IPS-20b (cell line): ENCODE results near the gene PGLYRP1.

Experiments used
- H3K27ac ChIP-seq: one replicate; pipeline ENCODE4 v1.5.1; 2013; ENCODE audit warnings: low read length
- H3K27me3 ChIP-seq: 2 replicates; pipeline ENCODE4 v1.6.1; 2013; ENCODE audit warnings: mild to moderate bottlenecking, low read length, inconsistent platforms; ENCODE audit not compliant: insufficient read depth
- H3K36me3 ChIP-seq: 2 replicates; pipeline ENCODE4 v1.6.1; 2013; ENCODE audit warnings: low read depth, mild to moderate bottlenecking, inconsistent platforms, low read length, moderate library complexity; ENCODE audit not compliant: insufficient read depth
- H3K4me1 ChIP-seq: 2 replicates; pipeline ENCODE4 v1.6.1; 2013; ENCODE audit warnings: mild to moderate bottlenecking, control low read depth, inconsistent platforms, low read length, moderate library complexity; ENCODE audit not compliant: insufficient read depth
- H3K4me3 ChIP-seq: 2 replicates; pipeline ENCODE4 v1.5.1; 2013; ENCODE audit warnings: mild to moderate bottlenecking, low read length, inconsistent platforms
- H3K9ac ChIP-seq: 2 replicates; pipeline ENCODE4 v1.6.1; 2013; ENCODE audit warnings: low read depth, mild to moderate bottlenecking, inconsistent platforms, low read length, moderate library complexity
- H3K9me3 ChIP-seq: 2 replicates; pipeline ENCODE4 v1.6.1; 2013; ENCODE audit warnings: mild to moderate bottlenecking, low read depth, low read length, inconsistent platforms; ENCODE audit not compliant: insufficient read depth

PGLYRP1 gene

GRCh38 chr19:46030812-46031550 is 8.1 kb upstream of the PGLYRP1 start:
- H3K9ac ChIP-seq, result no peak overlapping the region
- H3K4me1 ChIP-seq, result no peaks in the 10 kb centered on the region
- no peaks in the 10 kb centered on the region for H3K9me3 ChIP-seq
- H3K27ac ChIP-seq, result no peak overlapping the region
- no peaks in the 10 kb centered on the region for H3K36me3 ChIP-seq
- no peaks in the 10 kb centered on the region for H3K27me3 ChIP-seq
- no peak overlapping the region for H3K4me3 ChIP-seq

DNA sequence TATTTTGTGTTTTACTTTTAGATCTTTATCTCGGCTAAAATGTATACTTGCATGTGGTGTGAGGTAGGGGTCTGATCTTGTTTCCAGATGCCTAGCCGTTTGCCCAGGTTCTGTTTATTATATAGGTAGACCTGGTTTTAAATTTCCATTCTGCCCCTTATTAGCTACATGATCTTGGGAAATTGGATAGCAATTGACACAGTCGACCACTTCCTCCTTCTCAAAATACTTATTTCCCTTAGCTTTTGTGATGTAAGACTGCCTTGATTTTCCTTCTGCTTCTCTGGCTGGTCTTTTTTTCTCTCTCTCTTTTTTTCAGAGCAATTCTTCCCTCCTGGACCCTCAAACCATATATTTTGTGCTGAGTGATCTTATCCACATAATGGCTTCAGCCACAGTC is 3.0 kb upstream of the PGLYRP1 start:
- no peaks in the 10 kb centered on the region for H3K36me3 ChIP-seq
- H3K4me3 ChIP-seq, result no peak overlapping the region
- H3K9me3 ChIP-seq, result no peaks in the 10 kb centered on the region; the same call in 1 of the 2 replicates
- H3K9ac ChIP-seq, result no peak overlapping the region
- no peaks in the 10 kb centered on the region; the same call in 1 of the 2 replicates for H3K4me1 ChIP-seq
- no peak overlapping the region for H3K27ac ChIP-seq
- no peaks in the 10 kb centered on the region for H3K27me3 ChIP-seq

DNA sequence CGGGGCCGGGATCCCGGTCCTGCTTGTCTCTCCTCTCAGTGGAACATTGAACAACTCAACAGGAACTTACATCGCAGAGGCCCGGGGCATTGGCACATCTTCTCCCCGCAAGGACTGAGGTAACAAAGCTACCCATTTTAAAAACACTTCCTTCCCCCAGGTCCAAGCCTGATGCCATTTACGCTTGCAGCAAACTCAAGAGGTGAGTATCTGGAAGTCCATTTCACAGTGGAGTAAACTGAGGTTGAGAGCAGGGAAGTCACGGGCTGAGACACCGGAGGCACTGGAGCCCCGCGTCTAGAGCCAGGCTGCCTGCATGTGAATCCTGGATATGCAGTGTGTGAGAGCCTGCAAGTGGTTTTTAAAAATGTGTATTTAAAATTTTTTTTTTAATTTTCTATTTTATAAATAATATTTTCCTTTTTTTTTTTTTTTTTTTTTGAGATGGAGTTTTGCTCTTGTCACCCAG is 492 bp upstream of the PGLYRP1 start:
- no peak overlapping the region for H3K9ac ChIP-seq
- no peak overlapping the region for H3K27ac ChIP-seq
- H3K4me1 ChIP-seq, result no peaks in the 10 kb centered on the region; the same call in 1 of the 2 replicates
- no peak overlapping the region for H3K4me3 ChIP-seq
- no peaks in the 10 kb centered on the region for H3K36me3 ChIP-seq
- H3K27me3 ChIP-seq, result no peaks in the 10 kb centered on the region
- H3K9me3 ChIP-seq, result no peaks in the 10 kb centered on the region; the same call in 1 of the 2 replicates

GRCh38 chr19:46022061-46022430 is 807 bp downstream of the PGLYRP1 start:
- Histone ChIP-seq H3K36me3 (no peaks in the 10 kb centered on the region; the same call in 1 of the 2 replicates), H3K27ac (no peak overlapping the region), H3K9me3 (no peaks in the 10 kb centered on the region; the same call in 1 of the 2 replicates), H3K9ac (no peak overlapping the region), H3K4me3 (no peak overlapping the region), H3K27me3 (no peaks in the 10 kb centered on the region), H3K4me1 (no peaks in the 10 kb centered on the region; the same call in 1 of the 2 replicates)

DNA sequence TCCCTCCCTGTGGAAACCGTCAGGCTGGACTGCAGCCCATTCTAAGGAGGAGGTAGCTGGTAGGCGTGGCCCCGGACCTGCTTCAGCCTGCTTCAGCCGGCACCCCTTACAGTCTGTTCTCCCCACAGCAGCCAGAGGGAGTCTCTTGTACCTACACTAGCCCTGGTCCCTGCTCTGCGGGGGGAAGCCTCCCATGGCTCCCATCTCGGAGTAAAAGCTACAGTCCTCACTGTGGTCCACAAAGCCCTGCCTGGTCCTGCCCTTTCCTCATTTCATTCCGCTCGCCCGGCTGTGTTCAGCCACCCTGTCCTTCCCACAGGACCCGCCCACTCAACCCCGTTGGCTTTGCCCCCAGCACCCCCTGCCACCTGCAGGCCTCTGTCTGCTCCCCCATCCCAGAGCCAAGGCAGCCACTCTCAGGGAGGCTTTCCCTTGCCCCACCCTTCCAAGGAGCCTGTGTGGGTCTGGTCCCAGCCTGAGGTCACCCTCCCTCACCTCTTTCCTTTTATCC is 1.3 kb downstream of the PGLYRP1 start:
- Histone ChIP-seq H3K27ac (no peak overlapping the region), H3K36me3 (no peaks in the 10 kb centered on the region; the same call in 1 of the 2 replicates), H3K27me3 (peaks cover under 1% of the 10 kb centered on the region), H3K4me1 (no peaks in the 10 kb centered on the region; the same call in 1 of the 2 replicates), H3K4me3 (no peak overlapping the region), H3K9me3 (no peaks in the 10 kb centered on the region; the same call in 1 of the 2 replicates), H3K9ac (no peak overlapping the region)

DNA sequence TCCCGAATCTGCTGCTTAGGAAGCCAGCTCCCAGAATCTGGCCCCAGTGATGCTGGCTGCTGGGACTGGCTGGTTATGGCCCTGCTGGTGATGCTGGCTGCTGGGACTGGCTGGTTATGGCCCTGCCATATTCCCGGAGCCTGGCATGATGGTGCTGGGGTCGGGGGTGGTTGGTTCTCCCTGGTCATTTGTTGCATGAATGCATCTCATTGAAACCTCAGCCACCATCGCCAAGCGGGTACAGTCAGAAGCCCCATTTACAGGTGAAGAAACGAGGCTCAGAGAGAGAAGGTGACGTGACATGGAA is 2.1 kb downstream of the PGLYRP1 start:
- Histone ChIP-seq H3K9ac (no peak overlapping the region), H3K4me3 (no peak overlapping the region), H3K9me3 (no peaks in the 10 kb centered on the region; the same call in 1 of the 2 replicates), H3K4me1 (no peaks in the 10 kb centered on the region; the same call in 1 of the 2 replicates), H3K36me3 (no peaks in the 10 kb centered on the region; the same call in 1 of the 2 replicates), H3K27me3 (peaks cover 9% of the 10 kb centered on the region), H3K27ac (no peak overlapping the region)

- H3K27me3 ChIP-seq, result peaks cover 24% of the 10 kb centered on the region
- H3K36me3 ChIP-seq, result no peaks in the 10 kb centered on the region; the same call in 1 of the 2 replicates
- no peak overlapping the region for H3K4me3 ChIP-seq
- H3K27ac ChIP-seq, result no peak overlapping the region
- H3K9me3 ChIP-seq, result no peaks in the 10 kb centered on the region
- H3K4me1 ChIP-seq, result no peaks in the 10 kb centered on the region; the same call in 1 of the 2 replicates
- H3K9ac ChIP-seq, result no peak overlapping the region
Measured at GRCh38 chr19:46019270-46019669, 3.6 kb downstream of the PGLYRP1 start.

- H3K4me3 ChIP-seq, result no peak overlapping the region
- H3K27ac ChIP-seq, result no peak overlapping the region
- H3K9ac ChIP-seq, result no peak overlapping the region
- H3K27me3 ChIP-seq, result peaks cover 29% of the 10 kb centered on the region
- H3K4me1 ChIP-seq, result no peaks in the 10 kb centered on the region; the same call in 1 of the 2 replicates
- no peaks in the 10 kb centered on the region for H3K9me3 ChIP-seq
- no peaks in the 10 kb centered on the region; the same call in 1 of the 2 replicates for H3K36me3 ChIP-seq
Measured at GRCh38 chr19:46018729-46019251, 4.1 kb downstream of the PGLYRP1 start.

GRCh38 chr19:46017874-46018675 is 4.8 kb downstream of the PGLYRP1 start:
- peaks cover 36% of the 10 kb centered on the region for H3K27me3 ChIP-seq
- no peak overlapping the region for H3K9ac ChIP-seq
- H3K27ac ChIP-seq, result no peak overlapping the region
- H3K9me3 ChIP-seq, result no peaks in the 10 kb centered on the region
- no peaks in the 10 kb centered on the region; the same call in 1 of the 2 replicates for H3K36me3 ChIP-seq
- no peaks in the 10 kb centered on the region; the same call in 1 of the 2 replicates for H3K4me1 ChIP-seq
- no peak overlapping the region for H3K4me3 ChIP-seq

GRCh38 chr19:46017095-46017429 is 5.8 kb downstream of the PGLYRP1 start:
- no peaks in the 10 kb centered on the region for H3K9me3 ChIP-seq
- H3K36me3 ChIP-seq, result no peaks in the 10 kb centered on the region; the same call in 1 of the 2 replicates
- no peak overlapping the region for H3K27ac ChIP-seq
- no peak overlapping the region for H3K4me3 ChIP-seq
- no peak overlapping the region for H3K9ac ChIP-seq
- no peaks in the 10 kb centered on the region; the same call in 1 of the 2 replicates for H3K4me1 ChIP-seq
- H3K27me3 ChIP-seq, result peaks cover 36% of the 10 kb centered on the region

GRCh38 chr19:46016426-46017094 is 6.3 kb downstream of the PGLYRP1 start:
- Histone ChIP-seq H3K4me3 (peak overlapping the region; percentile 72), H3K27me3 (peaks cover 36% of the 10 kb centered on the region), H3K36me3 (no peaks in the 10 kb centered on the region; the same call in 1 of the 2 replicates), H3K9me3 (no peaks in the 10 kb centered on the region), H3K9ac (no peak overlapping the region), H3K4me1 (no peaks in the 10 kb centered on the region; the same call in 1 of the 2 replicates), H3K27ac (no peak overlapping the region)
